Stimulated activated CD4-positive, alpha-beta T cell treated with anti-CD3 and anti-CD28 coated beads, TNF-alpha, amount 100 ng/mL, for 48 hours (primary cell): ENCODE data around the gene SCIMP.
"Not testable (repeated sequence)": the region's sequence is repeated elsewhere in the genome, so short reads cannot be mapped to it uniquely, and the experiment has no call there.

Experiments used
- DNase-seq, 3 donors: peaks; one replicate each; pipeline ENCODE4 v3.0.0-alpha.2; 2020; ENCODE audit warnings: low read depth in 3 of 3

Gene SCIMP

GRCh38 chr17:5237541-5238016, 2.9 kb upstream of the SCIMP start:
- peak; percentile 8 to 40 (median 31) for DNase-seq

- no peak for DNase-seq
Observed at GRCh38 chr17:5236938-5237540, 2.4 kb upstream of the SCIMP start.

DNA sequence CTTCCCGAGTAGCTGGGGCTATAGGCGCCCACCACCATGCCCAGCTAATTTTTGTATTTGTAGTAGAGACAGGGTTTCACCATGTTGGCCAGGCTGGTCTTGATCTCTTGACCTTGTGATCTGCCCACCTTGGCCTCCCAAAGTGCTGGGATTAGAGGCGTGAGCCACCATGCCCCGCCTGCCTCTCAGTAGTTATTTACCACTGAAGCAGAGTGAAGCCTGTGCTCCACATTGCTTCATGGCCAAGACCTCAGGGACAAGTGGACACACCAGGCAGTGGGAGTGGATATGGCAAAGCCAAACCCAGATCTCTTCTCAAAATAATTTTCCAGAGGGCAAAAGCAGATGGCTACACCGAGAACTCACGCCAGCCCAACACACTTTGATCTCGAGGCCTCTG, 1.2 kb downstream of the SCIMP start:
- not testable (repeated sequence) for DNase-seq

DNA sequence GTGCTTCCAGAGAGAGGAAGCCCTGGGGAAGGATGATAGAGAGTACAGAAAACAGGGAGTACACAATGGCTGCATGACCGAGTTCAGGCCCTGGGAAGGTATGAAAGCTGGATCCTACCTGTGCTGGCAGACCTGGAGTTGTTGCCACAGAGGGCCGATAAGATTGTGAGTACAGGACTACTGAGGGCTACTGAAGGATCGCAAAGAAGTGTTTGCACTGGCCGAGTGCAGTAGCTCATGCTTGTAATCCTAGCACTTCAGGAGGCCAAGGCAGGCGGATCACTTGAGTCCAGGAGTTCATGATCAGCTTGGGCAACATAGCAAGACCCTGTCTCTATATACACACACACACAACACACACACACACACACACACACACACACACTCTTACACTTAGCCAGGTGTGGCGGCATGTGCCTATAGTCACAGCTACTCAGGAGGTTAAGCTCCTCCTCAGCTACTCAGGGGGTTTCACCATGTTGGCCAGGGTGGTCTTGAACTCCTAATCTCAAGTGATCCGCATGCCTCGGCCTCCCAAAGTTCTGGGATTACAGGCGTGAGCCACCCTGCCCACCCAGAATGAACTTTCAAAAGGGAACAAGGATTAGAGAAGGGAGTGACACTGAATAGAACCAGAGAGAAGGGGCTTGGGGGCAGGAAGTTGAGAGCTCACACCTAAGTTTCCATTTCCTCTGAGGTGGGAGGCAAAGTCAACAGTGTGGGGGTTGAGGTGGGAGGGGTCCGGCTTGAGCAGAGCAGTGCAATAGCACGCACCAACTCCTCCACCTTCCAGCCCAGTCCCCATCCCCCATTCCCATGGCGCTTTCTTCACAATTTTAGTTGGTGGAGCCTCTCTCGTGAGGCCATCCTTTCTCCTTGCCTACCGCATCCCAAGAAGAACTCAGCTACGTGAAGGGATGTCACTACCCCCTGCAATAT, 7.5 kb downstream of the SCIMP start:
- no peak for DNase-seq

DNA sequence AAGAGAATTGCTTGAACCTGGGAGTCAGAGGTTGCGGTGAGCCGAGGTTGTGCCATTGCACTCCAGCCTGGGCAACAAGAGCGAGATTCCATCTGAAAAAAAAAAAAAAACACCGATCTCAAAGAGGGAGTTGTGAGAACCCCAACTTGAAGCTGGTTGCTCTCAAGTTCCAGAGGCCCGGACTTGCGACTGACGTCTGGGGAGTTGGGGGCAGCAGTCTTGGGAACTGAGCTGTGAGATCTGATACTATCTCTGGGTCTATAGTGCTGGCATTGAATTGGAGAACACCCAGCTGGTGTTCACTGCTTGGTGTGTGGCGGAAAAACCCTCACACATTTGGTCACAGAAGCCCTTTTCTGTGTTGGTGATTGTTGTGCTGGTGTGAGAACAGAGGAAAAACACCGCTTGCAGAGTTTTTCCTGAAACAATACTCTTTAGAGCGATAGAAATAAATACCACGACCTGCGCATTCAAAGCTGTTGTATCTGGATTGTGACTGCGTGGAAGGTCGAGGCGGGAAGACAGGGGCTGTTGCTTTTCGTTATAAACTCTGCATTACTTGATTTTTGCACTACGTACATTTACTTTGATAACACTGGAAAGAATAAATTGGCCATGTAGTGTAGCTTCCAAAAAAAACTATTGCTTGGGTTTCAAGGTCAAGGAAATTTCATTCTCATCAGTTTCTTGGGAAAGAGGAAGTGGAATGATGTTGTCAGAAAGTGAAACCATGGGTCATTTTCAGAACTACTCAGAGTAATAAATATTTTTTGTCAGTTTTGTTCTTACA, 8.8 kb downstream of the SCIMP start:
- DNase-seq, result no peak

DNA sequence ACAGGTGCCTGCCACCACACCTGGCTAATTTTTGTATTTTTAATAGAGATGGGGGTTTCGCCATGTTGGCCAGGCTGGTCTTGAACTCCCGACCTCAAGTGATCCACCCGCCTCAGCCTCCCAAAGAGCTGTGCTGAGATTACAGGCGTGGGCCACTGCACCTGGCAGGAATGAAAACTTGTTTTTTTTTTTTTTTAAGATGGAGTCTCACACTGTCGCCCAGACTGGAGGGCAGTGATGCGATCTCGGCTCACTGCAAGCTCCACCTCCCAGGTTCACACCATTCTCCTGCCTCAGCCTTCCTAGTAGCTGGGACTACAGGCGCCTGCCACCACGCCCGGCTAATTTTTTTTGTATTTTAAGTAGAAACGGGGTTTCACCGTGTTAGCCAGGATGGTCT, 12.7 kb downstream of the SCIMP start:
- DNase-seq, result not testable (repeated sequence)

DNA sequence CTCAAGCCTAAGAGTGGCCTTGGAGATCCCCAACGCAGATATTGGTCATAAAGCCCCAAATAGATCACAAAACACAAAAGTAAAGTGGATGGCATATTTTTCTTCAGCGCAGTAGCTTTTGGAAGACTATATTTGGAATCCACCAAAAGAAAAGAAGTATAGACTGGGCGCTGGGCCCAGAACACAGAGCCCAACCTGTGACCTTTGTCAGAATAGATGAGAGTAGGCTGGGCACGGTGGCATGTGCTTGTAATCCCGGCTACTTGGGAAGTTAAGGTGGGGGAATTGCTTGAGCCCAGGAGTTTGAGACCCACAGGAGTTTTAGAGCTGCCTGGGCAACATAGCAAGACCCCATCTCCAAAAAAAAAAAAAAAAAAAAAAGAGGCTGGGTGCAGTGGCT, 14.6 kb downstream of the SCIMP start:
- no peak for DNase-seq

- no peak for DNase-seq
Observed at GRCh38 chr17:5219536-5219935, 15.1 kb downstream of the SCIMP start.

DNA sequence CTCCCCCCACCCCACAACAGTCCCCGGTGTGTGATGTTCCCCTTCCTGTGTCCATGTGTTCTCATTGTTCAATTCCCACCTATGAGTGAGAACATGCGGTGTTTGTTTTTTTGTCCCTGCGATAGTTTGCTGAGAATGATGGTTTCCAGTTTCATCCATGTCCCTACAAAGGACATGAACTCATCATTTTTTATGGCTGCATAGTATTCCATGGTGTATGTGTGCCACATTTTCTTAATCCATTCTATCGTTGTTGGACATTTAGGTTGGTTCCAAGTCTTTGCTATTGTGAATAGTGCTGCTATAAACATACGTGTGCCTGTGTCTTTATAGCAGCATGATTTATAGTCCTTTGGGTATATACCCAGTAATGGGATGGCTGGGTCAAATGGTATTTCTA, 17.1 kb downstream of the SCIMP start:
- not testable (repeated sequence) for DNase-seq

DNA sequence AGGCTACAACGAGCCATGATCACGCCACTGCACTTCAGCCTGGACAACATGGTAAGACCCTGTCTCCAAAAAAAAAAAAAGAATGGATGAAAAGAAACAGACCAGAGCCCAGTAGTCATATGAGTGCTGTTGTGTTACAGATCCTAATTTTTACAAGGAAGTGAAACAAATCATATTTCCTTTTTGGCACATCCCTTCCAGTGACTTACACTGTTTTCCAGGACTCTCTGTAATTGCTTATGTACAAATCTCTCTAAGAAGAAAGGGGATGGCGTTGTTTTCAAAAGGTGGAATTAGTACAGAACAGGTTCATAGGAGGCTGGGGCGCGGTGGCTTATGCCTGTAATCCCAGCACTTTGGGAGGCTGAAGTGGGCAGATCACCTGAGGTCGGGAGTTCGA, 23.2 kb downstream of the SCIMP start:
- DNase-seq, result no peak

DNA sequence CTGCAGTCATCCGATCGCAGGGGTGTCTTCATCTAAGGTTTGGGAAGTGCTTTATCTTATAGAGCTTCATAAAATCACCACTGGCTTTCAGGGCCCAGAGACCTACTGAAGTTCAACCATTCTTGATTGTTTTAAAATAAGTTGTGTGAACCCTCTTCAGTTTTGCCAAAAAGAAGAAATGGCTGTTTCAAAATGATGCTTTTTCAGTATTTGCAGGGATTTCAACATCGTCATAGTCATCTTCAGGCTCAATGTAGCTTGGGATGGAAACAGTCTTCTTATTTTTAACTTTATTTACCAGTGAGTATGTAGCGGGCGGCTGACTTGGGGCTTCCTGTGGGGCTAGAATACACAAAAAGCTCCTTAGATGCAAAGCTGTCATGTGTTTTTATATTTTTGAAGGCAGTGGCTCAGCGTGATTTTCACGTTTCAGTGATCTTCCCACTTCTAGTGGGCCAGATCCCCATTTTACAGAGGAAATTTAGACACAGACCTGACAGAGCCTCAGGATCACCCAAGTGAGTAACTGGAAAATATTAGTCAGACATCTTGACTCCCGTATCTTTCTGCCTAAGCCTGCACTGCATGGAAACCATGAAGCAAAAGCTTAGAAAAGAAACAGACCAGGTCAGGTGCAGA, 23.9 kb downstream of the SCIMP start:
- DNase-seq, result no peak

DNA sequence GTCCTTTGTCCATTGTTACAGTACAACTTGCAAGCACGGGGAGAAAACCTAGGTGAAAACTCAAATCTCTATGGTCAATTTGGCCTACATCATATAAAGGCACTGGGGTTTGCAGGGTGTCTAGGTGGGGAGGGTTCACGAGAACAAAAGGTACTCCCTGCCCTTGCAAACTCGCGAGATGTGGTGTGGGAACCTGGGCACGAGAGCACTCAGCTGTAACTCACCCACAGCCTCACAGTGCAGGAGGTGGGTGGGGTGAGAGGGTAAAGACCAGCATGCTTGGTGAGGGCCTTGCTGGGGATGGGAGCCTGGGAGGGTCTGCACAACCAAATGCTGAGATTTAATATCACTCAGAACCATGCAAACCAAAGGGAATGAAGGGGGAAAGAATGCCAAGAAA, 24.6 kb downstream of the SCIMP start:
- DNase-seq, result no peak

GRCh38 chr17:5209396-5209795, 25.3 kb downstream of the SCIMP start:
- no peak for DNase-seq

DNA sequence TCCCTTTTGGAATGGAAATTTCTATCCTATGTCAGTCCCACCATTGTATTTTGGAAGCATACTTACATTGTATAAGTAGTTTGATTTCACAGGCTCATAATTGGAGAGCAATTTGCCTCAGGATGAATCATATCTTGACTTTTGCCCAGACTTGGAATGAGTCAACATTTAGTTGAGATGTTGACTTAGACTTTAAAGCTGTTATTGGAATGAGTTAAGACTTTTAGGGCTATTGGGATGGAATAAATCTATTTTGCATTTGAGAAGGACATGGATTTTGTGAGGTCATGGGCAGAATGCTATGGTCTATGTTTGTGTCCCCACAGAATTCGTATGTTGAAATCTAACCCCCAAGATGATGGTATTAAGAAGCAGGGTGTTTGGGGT, 30.8 kb downstream of the SCIMP start:
- no peak for DNase-seq

DNA sequence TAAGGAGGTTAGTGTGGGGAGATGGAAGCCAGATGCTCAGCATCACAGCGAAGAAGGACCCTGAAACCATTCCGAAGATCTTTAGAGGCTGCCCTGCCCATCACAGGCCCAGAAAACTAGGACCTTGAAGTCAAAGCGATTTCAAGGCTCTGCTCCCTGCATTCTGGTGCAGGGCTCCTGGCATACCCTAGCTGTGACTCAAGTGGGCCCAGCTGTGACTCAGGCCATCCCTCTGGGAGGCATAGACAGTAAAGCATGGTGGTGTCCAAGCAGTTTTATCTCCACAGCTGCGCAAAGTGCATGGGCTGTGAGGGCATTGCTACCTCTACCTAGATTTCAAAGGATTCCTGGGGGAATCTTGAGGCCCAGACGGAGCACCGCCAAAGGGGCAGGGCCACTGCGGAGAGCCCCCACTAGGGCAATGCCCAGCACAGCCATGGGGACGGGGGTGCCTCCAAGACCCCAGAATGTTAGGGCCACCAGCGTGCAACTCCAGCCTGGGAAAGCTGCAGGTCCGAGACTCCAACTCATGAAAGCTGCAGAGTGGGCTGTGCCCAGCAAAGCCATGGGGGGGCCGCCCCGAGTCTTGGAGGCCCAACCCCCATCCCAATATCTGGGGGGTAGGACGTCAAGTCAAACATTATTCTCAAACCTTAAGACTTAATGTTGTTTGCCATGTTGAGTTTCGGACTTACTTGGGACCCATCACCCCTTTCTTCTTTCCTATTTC, 31.3 kb downstream of the SCIMP start:
- no peak for DNase-seq

GRCh38 chr17:5201011-5201410, 33.6 kb downstream of the SCIMP start:
- no peak for DNase-seq

DNA sequence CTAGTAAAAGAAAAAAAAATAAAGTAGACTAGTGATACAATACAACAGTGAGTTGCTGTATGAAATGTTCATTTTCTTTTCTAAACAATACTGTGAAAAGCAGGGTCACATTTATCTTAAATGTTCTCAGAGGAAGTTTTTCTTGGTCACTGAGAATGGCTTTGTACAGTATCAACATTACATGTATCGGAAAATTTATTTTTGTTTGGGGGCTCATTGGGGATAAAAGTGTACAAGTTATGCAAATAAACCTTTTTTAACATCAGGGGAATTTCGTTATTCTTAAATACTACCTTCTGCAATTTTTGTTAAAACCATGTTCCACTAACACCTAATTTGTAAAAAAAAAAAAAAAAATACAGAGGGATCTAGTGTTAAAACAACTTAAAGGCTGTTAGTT, 34.3 kb downstream of the SCIMP start:
- DNase-seq, result no peak

DNA sequence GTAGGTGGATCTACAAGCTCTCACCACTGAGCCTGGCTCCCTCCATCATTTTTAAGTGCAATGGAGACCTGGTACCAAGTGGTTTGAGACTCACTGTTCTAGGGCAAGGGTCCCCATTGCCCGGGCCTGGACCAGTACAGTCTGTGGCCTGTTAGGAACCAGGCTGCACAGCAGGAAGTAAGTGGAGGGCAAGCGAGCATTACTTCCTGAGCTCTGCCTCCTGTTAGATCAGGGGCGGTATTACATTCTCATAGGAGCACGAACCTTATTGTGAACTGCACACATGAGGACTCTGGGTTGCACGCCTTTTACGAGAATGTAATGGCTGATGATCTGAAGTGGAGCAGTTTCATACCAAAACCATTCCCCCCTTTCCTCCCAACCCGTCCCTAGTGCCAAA, 36.2 kb downstream of the SCIMP start:
- DNase-seq, result no peak

DNA sequence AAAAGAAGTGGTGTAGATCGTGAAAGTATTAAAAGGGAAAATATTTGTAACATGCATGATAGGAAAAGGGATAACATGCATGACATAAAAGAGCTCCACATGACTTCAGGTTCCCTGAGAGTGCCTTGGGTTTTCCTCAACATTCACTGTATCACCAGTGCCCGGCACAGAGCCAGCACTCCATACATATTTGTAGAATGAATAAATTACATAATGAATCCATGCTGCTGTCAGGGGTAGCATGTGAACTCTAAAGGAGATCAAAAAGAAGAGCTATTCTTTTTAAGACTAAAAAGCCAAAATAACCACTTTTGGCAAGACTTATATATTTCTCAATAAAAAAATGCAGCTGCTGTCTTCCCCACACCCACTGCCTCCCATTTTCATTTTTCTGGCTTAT, 40.3 kb downstream of the SCIMP start:
- DNase-seq, result no peak

- peak; percentile 94 to 97 (median 96) for DNase-seq
Observed at GRCh38 chr17:5191541-5192417, 42.9 kb downstream of the SCIMP start, which contains the start of gene ZNF594. TSS of gene ZNF594 (minus strand) at chr17:5191868. CDS start at chr17:5184256, 7,612 bp downstream.
